Fibroblast of skin of right quadriceps (primary cell): Measurements from ENCODE around the gene PON3.
"Not testable (repeated sequence)": the region's sequence is repeated elsewhere in the genome, so short reads cannot be mapped to it uniquely, and the experiment has no call there.

ENCODE experiments used
- DNase-seq: peaks from one replicate; pipeline ENCODE4 v3.0.0-alpha.2; 2013

Gene PON3

DNA sequence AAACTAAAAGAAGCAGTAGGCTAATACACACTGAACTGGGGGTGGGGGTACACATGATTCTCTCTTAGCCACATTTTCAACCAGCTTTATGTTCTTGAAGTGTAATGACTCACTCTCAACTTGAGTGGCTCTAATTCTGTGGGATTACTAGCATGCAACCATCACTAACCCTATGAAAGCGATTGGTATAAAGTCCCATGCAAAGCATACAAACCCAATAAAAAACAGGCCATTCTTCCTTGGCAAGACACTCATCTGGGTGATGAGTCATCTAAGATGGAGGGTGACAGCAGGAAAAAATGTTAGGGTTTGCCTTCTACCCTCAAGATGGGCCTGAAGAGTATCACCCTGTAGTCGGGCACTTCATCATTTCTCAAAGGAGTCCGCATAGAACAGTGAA, 14.9 kb upstream of the PON3 start:
- DNase-seq: peak; percentile 42

- DNase-seq: no peak
Measured at GRCh38 chr7:95407751-95408150, 11.6 kb upstream of the PON3 start.

- DNase-seq: no peak
Measured at GRCh38 chr7:95405800-95406199, 9.6 kb upstream of the PON3 start.

- no peak for DNase-seq
Measured at GRCh38 chr7:95405208-95405607, 9.0 kb upstream of the PON3 start.

GRCh38 chr7:95404316-95404865, 8.2 kb upstream of the PON3 start:
- no peak for DNase-seq

DNA sequence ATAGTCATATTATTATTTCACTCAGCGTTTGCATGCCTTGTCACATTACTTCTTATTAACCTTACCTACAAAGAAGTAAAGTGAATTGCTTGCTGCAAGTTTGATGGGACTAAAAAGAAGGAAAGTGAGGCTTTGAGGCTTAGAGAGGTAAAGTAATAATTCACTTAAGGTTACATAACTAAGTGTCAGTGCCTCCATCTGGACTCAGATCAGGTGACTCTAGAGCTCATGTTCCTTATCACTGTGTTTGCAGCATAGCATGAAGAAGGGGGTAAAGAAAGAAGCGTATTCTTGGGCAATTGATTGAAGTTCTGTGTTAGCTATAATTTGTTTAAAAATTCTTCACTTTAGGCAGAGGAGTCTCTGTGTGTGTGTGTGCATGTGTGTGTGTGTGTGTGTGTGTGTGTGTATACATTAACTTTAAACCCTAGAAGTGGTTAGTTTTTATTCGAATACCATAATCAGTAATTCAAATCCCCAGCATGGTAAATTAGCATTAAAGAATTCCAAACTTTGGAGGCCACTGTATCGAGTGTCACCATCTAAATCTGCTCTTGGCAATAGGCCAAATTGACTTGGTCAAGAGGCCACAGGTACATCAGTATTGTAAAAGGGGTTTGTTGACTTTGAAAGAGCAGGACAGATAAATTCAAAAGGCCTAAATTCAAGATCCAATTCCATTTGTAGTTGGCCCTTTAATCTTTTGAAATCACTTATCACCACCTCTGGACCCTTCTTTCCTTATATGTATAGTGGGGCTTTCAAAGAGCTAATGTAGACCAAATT, 2.2 kb upstream of the PON3 start:
- no peak for DNase-seq

- DNase-seq: no peak
Measured at GRCh38 chr7:95397381-95397780, 1.2 kb upstream of the PON3 start.

GRCh38 chr7:95395755-95396135, 430 bp downstream of the PON3 start:
- DNase-seq: no peak

GRCh38 chr7:95394370-95394769, 1.8 kb downstream of the PON3 start:
- DNase-seq: no peak

DNA sequence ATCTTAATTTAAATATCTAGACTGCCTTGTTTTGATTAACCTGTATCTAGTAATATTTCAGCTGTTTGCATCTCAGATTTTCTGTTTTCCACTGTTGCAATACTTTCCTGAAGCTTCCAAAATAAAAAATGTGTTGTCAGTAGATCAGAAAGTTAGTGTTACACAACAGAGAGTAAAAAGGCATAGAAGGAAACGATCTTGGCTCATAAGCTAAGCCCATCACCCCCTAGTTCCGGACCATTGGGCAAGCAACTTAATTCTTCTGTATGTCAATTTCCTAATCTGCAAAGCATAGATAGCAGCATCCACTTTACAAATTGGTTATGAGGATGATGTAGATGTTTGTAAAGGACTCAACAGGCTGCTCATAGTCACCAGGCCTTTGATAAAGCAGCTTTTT, 4.4 kb downstream of the PON3 start:
- no peak for DNase-seq

DNA sequence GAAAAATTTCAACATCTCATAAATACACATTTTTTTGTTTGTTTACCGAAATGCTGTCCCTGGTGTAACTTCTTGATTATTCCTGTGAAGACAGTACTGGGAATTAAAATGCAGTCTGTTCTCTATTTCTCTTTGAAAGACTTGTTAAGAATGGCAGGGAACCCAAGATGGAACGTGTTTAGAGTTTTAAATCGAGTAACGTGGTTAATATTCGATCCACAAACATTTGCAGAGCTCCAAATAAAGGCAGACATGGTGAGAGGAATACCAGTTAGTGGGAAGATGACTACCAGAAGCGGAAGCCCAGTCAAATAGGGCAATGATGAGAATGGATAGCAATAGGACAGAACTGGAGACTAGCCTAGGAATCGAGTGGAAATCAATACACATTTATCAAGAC, 6.7 kb downstream of the PON3 start:
- no peak for DNase-seq

DNA sequence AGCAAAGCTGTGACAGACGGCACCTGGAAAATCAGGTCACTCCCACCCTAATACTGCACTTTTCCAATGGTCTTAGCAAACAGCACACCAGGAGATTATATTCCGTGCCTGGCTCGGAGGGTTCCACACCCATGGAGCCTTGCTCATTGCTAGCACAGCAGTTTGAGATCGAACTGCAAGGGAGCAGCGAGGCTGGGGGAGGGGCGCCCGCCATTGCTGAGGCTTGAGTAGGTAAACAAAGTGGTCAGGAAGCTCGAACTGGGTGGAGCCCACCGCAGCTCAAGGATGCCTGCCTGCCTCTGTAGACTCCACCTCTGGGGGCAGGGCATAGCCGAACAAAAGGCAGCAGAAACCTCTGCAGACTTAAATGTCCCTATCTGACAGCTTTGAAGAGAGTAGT, 16.7 kb downstream of the PON3 start:
- not testable (repeated sequence) for DNase-seq

DNA sequence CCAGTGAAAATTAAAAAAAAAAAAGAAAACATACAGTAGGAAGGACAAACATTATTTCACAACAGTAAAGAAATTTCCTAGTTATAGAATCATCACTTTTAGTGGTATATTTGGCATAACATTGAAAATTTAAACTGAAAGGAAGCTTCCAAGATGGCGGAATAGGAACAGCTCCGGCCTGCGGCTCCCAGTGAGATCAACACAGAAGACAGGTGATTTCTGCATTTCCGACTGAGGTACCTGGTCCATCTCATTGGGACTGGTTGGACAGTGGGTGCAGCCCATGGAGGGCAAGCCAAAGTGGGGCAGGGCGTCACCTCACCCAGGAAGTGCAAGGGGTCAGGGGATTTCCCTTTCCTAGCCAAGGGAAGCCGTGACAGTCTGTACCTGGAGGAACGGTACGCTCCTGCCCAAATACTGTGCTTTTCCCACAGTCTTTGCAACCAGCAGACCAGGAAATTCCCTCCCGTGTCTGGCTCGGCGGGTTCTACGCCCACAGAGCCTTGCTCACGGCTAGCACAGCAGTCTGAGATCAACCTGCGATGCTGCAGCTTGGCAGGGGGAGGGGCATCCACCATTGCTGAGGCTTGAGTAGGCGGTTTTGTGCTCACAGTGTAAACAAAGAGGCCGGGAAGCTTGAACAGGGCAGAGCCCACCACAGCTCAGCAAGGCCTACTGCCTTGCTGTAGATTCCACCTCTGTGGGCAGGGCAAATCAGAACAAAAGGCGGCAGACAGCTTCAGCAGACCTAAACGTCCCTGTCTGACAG, 19.4 kb downstream of the PON3 start:
- no peak for DNase-seq

DNA sequence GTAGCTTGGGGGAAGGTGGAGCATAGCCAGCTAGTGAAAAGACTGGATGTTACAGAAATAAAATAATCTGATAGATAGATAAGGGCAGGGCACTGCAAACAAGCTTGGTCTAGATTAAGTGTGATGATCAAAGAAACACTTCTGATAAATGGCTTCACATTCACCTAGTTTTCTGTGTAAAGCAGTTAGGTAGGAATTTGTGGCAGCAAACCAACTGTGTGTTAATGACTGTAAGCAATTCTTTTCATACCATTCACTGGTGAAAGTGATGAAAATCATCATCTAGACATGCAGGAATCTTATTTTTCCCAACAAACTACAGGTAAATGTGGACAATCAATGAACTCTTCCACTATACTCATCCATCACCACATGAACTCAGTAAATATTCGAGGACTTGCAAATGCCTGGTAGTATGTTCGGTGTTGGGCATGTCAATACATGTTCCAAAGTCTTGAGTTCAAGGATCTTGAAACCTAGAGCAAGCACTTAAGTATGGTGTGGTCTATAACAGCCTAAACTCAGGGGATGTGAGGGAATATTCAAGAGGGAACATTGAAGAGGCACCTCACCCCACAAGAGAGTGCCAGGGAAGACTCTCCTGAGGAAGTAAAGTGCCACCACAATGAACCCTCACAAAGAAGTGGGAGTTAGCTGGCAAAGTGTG, 20.5 kb downstream of the PON3 start:
- no peak for DNase-seq

DNA sequence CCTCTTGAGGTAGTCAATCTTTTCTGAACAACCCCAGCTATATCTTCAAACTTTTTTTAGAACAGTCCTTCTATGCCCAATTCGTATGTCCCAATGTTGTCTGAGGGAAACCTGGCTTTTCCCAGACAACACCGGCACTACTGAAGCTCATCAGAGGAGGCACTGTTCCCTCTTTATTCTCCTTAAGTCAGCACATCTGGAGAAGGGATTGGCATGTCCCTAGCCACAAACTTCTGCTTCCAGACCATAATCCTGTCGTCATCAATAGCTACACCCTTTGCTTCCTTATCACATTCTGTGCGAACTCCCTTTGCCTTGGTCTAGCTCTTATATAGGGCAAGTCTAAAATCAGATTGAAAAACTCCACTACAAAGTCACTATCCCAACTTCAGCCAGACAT, 22.9 kb downstream of the PON3 start:
- DNase-seq: no peak

DNA sequence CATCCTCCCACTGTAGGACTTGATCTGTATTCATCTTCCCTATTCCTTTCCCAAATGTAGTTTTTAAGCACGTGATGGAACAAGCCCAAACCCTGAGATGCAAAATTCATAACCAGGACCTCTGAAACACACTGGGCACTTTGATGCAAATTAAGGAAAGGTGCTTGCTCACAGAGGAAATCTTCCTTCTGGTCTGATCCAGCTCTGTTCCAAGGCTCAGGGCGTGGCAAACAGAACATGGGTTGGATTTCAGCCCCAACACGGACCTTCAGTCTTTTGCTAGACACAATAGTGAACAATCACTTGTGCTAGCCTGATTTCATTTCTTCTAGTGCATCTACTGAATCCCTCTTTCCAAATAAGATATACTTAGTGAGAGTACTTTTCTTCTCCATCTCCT, 27.9 kb downstream of the PON3 start:
- no peak for DNase-seq

GRCh38 chr7:95367606-95368005, 28.6 kb downstream of the PON3 start:
- no peak for DNase-seq

- peak; percentile 20 for DNase-seq
Measured at GRCh38 chr7:95365151-95365550, 31.0 kb downstream of the PON3 start.

- no peak for DNase-seq
Measured at GRCh38 chr7:95357623-95358022, 38.6 kb downstream of the PON3 start.

GRCh38 chr7:95342642-95343307, 53.4 kb downstream of the PON3 start:
- no peak for DNase-seq

DNA sequence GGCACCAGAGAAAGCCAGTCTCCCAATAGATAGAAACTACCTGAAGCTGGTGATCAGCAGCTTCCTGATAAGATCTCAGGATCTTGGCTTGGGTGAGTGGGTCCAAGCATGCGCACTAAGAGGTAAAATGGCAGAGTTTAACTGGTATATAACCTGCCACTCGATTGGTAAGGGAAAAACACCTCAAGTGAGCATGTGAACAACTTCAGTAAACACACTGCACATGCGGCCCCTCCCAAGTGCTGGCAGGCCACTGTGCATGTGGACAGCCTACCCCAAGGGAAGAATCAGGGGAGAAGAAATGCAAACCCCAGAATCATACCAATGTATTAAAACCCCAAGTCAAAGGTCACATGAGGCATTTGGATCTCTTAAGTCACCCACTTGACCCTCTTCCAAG, 54.1 kb downstream of the PON3 start:
- DNase-seq: no peak

DNA sequence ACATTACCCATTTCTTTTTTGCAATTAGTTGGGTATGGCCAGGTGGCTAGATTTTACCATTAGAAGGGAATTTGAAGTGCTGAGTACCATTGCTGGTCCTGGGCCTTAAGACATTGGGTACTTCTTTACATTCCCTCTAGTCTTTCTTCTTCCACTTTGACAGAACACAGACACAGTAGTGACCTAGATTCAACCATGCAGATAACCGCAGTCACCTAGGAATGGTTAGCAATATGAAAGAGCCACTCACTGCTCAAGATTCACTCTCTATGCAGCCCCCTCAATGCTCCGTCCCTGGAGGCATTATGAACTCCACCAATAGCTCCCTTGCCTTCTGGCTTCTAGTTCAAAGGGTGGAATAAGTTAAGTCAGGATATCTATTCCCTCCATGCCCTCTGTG, 55.7 kb downstream of the PON3 start:
- no peak for DNase-seq

DNA sequence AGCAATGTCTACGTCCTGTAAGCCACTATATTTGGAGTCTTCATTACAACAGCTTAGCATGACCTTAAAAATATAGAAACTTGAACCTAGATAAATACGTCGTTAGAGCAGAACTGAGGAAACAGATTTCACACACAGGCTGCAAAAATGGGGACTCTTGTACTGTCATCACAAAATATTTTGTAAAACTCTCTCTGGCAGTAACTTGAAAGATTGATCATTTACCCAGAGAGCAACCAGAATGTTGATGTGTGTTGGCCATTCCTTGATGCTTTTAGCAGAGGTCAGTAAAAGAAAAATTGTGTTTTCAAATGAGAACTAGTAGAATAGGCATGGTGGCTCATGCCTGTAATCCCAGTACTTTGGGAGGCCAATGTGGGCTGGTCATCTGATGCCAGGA, 57.3 kb downstream of the PON3 start:
- DNase-seq: no peak
